Panc1 (cell line): Measurements from ENCODE around the gene ZCCHC7.

ENCODE experiments used
- POLR2AphosphoS5 ChIP-seq: IDR thresholded peaks from 2 replicates; pipeline ENCODE4 v1.6.1; 2012; ENCODE audit warnings: mild to moderate bottlenecking, low read depth, low read length, moderate library complexity
- REST ChIP-seq, 2 experiments: IDR thresholded peaks; 2 replicates each; pipeline ENCODE4 v1.6.1; 2011 to 2012; ENCODE audit warnings: low read depth in 2 of 2, control low read depth in 1 of 2, low read length in 1 of 2, mild to moderate bottlenecking in 1 of 2, moderate library complexity in 1 of 2; ENCODE audit not compliant: insufficient read depth in 1 of 2
- SIN3A ChIP-seq: IDR thresholded peaks from 2 replicates; pipeline ENCODE4 v1.6.1; 2012; ENCODE audit warnings: low read depth, mild to moderate bottlenecking, low read length, moderate library complexity, borderline replicate concordance; ENCODE audit not compliant: insufficient read depth
- TCF7L2 ChIP-seq: IDR thresholded peaks from 2 replicates; pipeline ENCODE4 v1.6.1; 2011; ENCODE audit warnings: mild to moderate bottlenecking, low read depth, low read length, inconsistent platforms
- TF ChIP-seq, protein P1 (sequence below): fragments of 450-650 bp; IDR thresholded peaks from 2 replicates; pipeline ENCODE4 v1.5.1; 2017; ENCODE audit warnings: mild to moderate bottlenecking

DNA sequence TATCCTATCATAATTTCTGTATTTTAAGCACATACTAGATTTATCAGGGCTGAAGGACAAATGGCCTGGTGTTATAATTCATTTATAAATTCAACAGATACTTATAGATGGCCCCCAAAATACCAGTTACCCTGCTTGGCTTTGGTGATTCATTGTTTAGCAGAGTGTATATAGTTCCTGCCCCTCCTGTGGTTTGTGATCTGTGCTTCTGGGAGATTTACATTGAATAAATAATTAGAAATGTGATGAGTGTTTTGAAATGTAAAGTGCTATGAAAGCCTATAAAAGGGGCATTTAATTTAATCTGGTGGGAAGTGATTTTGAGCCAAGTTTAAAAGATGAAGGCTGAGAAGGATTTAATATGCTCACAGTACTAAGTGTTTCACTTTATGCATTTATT lies 36.7 kb upstream of the ZCCHC7 start:
- TF ChIP-seq, protein P1, sequence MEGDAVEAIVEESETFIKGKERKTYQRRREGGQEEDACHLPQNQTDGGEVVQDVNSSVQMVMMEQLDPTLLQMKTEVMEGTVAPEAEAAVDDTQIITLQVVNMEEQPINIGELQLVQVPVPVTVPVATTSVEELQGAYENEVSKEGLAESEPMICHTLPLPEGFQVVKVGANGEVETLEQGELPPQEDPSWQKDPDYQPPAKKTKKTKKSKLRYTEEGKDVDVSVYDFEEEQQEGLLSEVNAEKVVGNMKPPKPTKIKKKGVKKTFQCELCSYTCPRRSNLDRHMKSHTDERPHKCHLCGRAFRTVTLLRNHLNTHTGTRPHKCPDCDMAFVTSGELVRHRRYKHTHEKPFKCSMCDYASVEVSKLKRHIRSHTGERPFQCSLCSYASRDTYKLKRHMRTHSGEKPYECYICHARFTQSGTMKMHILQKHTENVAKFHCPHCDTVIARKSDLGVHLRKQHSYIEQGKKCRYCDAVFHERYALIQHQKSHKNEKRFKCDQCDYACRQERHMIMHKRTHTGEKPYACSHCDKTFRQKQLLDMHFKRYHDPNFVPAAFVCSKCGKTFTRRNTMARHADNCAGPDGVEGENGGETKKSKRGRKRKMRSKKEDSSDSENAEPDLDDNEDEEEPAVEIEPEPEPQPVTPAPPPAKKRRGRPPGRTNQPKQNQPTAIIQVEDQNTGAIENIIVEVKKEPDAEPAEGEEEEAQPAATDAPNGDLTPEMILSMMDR = no peak
- TF ChIP-seq REST (IDR thresholded peaks at IDR 0.05; ENCODE audit: insufficient read depth in 1 of 2, low read depth in 2 of 2, low read length in 1 of 2) (no peak), POLR2AphosphoS5 (no peak), TCF7L2 (no peak), SIN3A (no peak)
